Daoy (cell line): ENCODE results near the gene VDR. TPM values are rescaled to one million over a fixed set of nuclear protein-coding genes. Genes with fewer than 3 reads are reported as not detected.
A peak's percentile ranks its signal among the peaks of the same experiment; 100 is the strongest.
"Not testable (repeated sequence)": the region's sequence is repeated elsewhere in the genome, so short reads cannot be mapped to it uniquely, and the experiment has no call there.

Experiments used
- DNase-seq: peaks from one replicate; pipeline ENCODE4 v3.0.0-alpha.2; 2015; ENCODE audit warnings: low read depth
- total RNA-seq: library from RNA; depleted of rRNA; stranded (reverse); fragments of >200 nt; shearing (Covaris generic); gene quantifications from 2 replicates; pipeline ENCODE4 v1.2.3, GENCODE V29; 2014

VDR gene
- total RNA-seq, 1 experiment from 2014 or later, result 10.1 TPM

DNA sequence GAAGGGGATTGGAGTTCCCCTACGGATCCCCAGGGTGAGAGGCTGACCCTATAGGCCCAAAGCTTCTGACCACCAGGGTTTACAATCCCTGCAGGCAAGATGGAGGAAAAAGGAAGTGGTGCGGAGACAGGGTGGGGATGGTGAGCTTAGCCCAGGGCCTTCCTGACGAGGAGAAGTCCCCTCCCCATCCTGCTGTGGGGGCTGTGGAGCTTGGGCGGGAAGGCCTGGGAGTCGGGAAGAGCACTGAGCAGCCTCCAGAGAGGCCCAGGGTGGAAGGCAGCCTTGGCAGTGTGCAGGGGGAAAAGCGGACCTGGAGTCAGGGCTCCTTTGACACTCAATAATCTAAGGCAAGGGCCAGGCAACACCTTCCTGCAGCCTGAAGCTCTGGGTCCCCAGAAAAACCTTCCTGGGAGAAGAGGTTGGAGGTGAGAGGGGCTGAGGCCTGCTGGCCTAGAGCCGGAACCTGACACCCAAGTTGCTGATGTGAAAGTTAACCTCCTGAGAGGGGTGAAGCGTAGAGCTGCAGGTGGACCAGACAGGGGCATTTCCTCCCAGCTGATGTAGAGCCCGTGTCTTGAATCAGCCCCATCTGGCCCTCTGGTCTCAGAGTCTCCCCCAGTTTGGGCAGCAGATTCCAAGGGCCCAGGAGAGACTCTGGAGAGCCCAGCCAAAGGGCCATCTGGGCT, 91.1 kb downstream of the VDR start:
- peak; percentile 62 for DNase-seq

DNA sequence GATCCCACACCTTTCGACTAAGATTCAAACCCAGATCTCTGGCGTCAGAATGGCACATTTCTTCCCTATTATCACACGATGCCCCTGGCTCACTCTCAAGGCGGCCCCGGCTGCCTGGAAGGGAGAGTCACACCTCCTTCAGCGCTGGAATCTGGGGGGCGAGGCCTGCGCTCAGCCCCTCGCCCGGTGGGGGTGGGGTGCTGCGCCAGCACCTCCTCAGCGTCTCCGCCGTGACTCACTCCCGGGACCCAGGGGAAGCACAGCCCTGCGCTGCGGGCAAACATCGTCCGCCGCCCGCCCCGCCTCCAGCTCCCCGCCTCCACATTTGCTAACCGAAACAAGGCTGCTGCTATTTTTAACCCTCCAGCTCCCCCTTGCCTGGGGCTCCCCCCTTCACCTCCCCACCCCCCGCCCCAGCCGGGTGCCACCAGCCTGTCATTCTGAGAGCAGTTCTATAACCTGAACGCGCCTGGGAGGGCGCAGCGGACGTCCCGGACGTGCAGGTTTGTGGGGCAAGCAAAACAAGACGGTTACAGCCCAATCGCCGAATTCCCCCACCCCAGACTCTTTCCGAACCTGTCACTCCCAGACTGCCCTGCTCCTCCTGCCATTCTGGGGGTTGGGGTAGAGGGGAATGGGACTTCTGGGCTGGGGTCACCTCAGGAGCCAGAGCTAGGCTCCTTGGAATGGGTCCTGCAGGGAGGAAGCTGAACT, 91.8 kb downstream of the VDR start:
- DNase-seq, result peak; percentile 94

GRCh38 chr12:47811581-47812484, 93.0 kb downstream of the VDR start:
- peak; percentile 72 for DNase-seq

DNA sequence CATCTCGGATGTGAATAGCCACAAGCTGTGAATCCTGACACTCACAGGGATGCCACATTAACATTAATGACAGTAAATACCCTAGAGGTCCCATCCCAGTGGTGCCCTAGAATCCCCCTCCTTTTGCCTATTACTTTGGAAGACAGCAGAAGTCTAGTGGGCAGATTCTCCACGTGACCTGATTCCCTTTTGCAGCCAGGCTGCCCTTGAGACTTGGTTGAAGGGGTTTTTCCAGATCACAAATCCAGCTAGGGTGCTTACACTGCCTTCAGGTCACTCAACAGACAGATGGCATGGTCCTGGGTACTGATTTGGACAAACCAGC, 93.8 kb downstream of the VDR start:
- DNase-seq, result no peak

DNA sequence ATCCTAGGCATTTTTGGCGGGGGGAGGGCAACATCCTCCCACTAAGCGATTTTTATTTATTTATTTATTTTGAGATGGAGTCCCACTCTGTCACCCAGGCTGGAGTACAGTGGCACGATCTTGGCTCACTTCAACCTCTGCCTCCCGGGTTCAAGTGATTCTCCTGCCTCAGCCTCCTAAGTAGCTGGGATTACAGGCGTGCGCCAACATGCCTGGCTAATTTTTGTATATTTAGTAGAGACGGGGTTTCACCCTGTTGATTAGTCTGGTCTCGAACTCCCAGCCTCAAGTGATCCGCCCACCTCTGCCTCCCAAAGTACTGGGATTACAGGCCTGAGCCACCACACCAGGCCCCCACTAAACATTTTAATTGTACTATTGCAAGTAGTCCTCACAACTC, 95.3 kb downstream of the VDR start:
- not testable (repeated sequence) for DNase-seq

DNA sequence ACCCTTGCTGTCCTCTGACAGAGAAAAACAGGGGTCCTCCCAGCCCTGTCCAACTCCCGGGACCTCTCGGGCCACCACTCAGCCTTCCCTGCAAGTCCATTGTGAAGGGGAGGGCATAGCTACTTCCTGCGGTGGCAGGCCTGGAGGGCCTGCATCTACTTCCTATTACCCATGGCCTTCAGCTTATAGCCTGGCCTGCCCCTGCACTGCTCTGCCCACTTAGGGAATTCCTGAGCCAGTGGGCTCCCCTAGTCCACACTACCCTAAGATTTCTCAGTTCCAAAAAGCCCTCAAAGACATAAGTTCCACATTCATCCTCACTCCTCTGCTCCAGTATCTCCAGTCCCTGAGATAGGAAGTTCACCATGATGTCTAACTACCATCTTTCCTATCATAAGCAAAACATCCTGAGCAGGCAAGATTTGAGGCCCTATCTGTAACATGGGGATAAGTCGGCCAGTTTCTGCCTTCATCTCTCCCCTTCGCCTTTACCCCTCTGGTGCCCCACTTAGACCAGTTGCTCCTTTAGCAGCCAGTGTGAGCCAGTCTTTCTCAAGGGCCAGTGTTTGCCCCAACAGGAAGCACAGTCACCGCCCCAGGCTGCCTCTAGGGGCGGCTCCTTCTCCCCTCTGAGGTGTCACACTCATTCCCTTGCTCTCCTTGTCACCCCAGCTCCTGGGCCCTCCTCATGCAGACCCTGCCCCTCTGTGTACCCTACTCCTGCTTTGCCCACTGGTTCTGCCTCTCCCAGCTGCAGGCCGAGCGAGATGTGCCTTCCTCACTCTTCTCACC, 96.0 kb downstream of the VDR start:
- peak; percentile 77 for DNase-seq

DNA sequence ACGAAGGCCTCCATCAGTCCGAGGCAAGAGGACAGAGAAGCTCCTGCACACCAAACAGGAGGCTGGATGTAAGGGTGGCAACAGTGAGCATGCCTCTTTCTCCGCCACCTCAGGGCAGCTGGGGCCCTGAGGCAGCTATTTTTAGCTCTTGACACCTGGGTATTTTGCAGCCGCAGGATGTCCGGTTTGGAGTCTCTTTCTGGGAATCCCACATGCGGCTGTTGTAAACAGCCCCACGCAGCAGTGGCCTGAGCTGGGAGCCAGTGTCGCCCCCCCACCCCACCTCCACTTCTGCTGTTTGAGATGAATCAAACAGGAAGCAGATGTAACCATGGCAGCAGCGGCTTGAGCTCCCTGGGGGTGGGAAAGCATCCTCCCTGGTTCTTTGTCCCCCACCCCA, 96.7 kb downstream of the VDR start:
- DNase-seq, result peak; percentile 51

DNA sequence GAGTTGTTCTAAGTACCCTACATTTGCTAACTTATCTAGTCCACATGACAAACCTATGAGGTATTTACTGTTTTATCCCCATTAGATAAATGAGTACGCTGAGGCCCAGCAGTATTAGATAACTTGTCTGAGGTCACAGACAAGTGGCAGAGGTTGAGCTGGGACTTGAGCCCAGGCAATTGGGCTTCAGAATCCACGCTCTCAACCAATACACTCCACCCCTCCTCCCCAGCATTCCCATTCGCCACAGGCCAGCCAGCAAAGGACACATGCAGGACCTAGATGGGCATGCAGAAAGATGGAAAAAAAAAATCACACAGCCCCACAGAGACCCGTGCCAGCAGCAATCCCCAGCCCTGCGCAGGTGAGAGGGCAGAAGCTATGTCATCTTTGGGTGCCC, 97.5 kb downstream of the VDR start:
- DNase-seq, result no peak

GRCh38 chr12:47805417-47805816, 99.4 kb downstream of the VDR start:
- DNase-seq, result no peak

DNA sequence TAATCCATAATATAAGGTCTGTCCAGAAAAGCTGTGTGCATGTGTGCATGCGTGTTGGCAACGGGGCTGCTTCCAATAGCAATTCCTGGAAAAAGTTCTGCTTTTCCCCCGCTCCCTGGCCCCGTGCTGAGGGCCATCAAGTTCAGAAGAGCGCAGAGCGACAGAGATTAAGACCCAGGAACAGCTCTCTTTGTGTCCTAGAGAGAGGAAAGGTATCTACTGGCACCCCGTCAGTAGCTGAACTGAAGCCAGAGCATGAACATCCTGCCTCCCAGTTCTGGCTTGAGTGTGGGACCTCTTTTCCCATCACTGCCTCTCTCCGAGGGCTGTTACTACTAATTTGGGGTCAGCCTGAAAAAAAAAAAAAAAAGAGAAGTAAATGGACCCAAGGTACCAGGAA, 100.6 kb downstream of the VDR start:
- DNase-seq, result no peak

DNA sequence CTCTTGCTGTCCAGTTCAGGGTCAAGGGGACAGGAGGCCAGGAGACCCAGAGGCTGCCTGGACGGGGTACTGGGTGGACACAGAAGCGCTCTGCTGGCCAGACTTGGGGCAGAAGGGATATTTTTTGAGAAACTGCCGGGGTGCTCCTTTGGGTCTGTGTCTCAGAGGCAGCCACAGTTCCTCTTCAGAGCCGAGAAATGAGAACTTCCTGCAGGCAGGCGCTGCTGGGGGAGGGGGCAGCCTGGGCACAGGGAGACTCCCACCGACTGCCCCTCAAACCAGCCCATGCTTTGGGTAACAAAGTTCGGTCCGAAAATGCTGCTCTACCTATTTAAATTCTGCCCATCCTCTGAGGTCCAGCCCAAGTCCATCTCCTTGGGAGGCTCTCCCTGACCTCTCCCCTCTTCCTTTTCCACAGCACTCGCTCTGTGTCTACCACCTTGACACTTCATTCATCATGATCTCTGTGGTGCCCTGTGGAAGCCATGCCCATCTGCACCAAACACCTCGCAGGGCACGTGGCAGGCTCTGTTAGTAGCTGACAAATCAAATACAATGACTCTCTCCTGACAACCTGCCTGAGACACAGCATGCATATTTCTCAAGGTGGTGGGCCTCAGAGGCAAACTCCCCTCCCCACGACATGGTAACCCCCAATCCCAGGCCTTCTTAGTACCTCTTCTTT, 101.5 kb downstream of the VDR start:
- DNase-seq, result no peak

DNA sequence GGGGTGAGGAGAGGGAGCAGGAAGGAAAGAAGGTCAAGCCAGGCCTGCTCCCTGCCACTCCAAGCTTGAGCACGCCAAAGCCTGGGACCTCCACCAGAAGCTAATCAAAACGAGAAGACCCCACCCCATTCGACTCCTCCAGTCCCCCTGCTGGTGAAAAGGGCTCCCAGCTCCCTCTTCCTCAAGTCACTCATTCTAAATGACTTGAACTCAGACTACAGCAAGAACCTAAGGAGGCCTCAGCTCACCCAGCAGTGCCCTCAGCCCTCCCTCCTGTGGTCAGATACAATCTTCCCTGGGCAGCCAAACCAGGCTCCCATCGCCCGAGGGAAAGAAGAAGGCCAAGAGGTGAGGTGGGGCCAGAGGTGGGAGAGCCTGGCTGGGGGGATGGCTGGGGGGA, 102.5 kb downstream of the VDR start:
- DNase-seq, result no peak

- DNase-seq, result no peak
Observed at GRCh38 chr12:47801904-47802246, 102.9 kb downstream of the VDR start.

DNA sequence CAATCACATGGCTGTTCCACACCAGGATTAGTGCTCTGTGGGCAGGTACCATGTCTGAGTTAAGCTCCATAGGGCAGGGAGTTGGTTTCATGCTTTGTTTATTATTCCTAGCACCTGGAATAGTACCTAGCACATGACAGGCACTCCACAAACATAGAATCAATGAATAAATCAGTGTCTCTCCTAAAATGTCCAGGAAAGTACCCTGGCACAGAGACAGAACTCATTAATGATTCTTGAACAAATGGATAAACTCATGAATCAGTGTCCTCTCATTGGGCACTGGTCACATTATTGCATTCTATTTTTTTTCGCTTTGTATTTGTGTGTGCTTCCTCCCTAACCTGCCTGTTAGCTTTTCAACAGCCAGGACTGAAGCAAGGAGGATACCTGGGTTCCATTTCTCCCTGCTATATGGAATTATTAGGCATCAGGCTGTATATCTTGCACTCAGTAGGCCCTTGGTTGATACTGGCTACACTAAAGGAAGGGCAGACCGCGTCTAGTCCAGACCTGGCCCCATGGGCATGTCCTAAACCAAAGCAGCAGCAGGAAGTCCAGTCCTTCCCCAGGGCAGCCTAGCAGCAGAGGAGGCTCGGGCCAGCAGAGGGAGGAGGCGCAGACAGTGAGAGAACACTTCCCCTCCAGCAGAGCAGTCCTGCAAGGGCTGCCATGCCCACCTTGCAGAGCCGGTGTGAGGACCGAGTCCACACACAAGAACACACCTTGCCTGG, 103.5 kb downstream of the VDR start:
- no peak for DNase-seq

- no peak for DNase-seq
Observed at GRCh38 chr12:47800582-47800981, 104.2 kb downstream of the VDR start.

- no peak for DNase-seq
Observed at GRCh38 chr12:47799357-47799955, 105.3 kb downstream of the VDR start.

DNA sequence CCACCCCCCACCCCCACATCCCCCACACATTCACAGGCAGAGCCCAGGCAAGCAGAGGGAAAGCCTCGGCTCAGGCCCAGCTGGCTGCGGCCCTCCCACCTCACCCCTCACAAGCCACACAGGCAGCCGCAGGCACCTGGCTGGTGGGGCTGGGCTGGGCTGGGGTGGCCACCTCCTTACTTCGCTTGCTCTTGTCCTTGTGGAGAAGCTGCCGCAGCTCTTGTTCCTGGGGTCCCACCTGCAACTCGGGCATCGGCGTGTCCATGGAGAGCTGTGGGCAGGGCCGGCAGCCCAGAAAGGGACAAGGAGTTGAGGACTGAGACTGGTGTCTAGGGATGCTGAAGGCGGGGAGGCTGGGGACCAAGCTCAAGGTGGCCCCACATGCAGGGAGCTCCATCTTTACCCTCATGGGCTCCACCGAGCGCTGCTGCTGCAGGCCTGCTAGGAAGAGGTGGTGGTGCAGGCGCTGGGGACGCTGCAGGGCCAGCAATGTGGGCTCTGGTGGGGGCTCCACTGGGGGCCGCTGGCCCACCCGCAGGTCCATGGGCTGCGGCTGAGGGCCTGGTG, 106.3 kb downstream of the VDR start:
- DNase-seq, result no peak

GRCh38 chr12:47797441-47797840, 107.4 kb downstream of the VDR start:
- DNase-seq, result peak; percentile 41

DNA sequence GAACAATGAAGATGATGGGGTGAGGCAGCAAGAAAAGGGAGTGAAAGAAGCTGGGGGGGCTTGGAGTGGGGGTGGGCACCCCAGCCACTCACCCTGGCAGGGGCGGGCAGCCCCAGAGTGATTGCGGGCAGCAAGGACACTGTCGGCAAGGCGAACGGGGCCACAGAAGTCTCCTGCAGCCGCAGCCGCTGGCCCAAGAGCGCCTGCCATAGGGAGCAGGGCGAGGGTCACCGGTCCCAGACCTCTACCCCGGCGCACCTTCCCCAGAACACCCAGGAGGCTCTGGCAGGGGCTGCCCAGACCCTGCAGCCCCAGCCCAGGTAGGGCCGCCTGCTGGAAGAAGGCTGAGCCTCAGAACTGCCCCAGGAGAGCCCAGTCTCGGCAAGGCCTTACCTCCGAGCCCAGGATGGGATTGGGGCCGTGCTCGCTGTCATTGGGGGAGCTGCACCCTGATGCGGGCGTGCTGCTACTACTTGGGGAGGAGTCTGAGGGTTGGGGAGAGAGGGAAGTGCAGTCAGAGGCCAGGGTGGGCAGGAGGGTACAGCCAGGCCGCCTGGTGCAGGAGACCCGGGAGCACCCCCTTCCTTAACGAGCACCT, 108.9 kb downstream of the VDR start:
- no peak for DNase-seq
